Activated T-cell treated with anti-CD3 and anti-CD28 coated beads, Interleukin-2, amount 50 U/mL, for 72 hours (primary cell): ENCODE data around the gene SELENOW. TPM values are rescaled to one million over a fixed set of nuclear protein-coding genes. Genes with fewer than 3 reads are reported as not detected.
"Not testable (repeated sequence)": the region's sequence is repeated elsewhere in the genome, so short reads cannot be mapped to it uniquely, and the experiment has no call there.

ENCODE experiments used
- ATAC-seq, 2 donors: fragments of 150-1000 bp; cut with Tn5 transposase; replicated peaks in 1 of 2; 2 replicates each; pipeline ENCODE4 v1.10.0; 2021; ENCODE audit warnings: moderate library complexity in 2 of 2, mild to moderate bottlenecking in 1 of 2
- DNase-seq, 2 donors: peaks; one replicate each; pipeline ENCODE4 v3.0.0; 2021 to 2022; ENCODE audit warnings: mixed read lengths in 1 of 2
- H3K27ac Mint-ChIP-seq: one replicate; pipeline ENCODE4 v1.8.0; 2022; ENCODE audit warnings: mild to moderate bottlenecking, moderate library complexity, mixed read lengths
- H3K27me3 Mint-ChIP-seq: one replicate; pipeline ENCODE4 v1.8.0; 2022; ENCODE audit warnings: low read depth, mixed read lengths
- H3K36me3 Mint-ChIP-seq, 2 donors: one replicate each; pipeline ENCODE4 v1.8.0; 2022; ENCODE audit warnings: mixed read lengths in 2 of 2, mild to moderate bottlenecking in 1 of 2; ENCODE audit not compliant: insufficient read depth in 2 of 2
- H3K4me1 Mint-ChIP-seq: one replicate; pipeline ENCODE4 v1.8.0; 2022; ENCODE audit warnings: low read depth, mixed read lengths
- H3K4me3 Mint-ChIP-seq, 2 donors: one replicate each; pipeline ENCODE4 v1.8.0; 2022; ENCODE audit warnings: mild to moderate bottlenecking in 2 of 2, mixed read lengths in 2 of 2, moderate library complexity in 2 of 2
- H3K9me3 Mint-ChIP-seq, 2 donors: one replicate each; pipeline ENCODE4 v1.8.0; 2022; ENCODE audit warnings: mixed read lengths in 2 of 2
- total RNA-seq, 2 donors: library from RNA; stranded (reverse); gene quantifications; one replicate each; pipeline ENCODE4 v1.2.3, GENCODE V29; 2022

Gene SELENOW
- total RNA-seq, 2 donors from 2014 or later = 73.4 to 79.5 TPM

GRCh38 chr19:47779524-47780214, 1.2 kb downstream of the SELENOW start:
- peaks cover 6 to 10% of the 10 kb centered on the region in 2 donors for H3K36me3 Mint-ChIP-seq
- H3K27me3 Mint-ChIP-seq = no peaks in the 10 kb centered on the region
- H3K27ac Mint-ChIP-seq = peak overlapping the region; percentile 91
- ATAC-seq (no peak), DNase-seq (no peak)
- H3K4me3 Mint-ChIP-seq = peak overlapping the region; percentile 95 to 98
- H3K9me3 Mint-ChIP-seq = no peaks in the 10 kb centered on the region
- H3K4me1 Mint-ChIP-seq = peaks cover 35% of the 10 kb centered on the region

- H3K4me3 Mint-ChIP-seq = peak overlapping the region; percentile 67 to 98
- H3K27me3 Mint-ChIP-seq = no peaks in the 10 kb centered on the region
- H3K9me3 Mint-ChIP-seq = no peaks in the 10 kb centered on the region
- H3K4me1 Mint-ChIP-seq = peaks cover 35% of the 10 kb centered on the region
- H3K27ac Mint-ChIP-seq = peak overlapping the region; percentile 70
- DNase-seq (no peak), ATAC-seq (no peak)
- peaks cover 6 to 12% of the 10 kb centered on the region in 2 donors for H3K36me3 Mint-ChIP-seq
Measured at GRCh38 chr19:47780215-47780551, 1.7 kb downstream of the SELENOW start.

DNA sequence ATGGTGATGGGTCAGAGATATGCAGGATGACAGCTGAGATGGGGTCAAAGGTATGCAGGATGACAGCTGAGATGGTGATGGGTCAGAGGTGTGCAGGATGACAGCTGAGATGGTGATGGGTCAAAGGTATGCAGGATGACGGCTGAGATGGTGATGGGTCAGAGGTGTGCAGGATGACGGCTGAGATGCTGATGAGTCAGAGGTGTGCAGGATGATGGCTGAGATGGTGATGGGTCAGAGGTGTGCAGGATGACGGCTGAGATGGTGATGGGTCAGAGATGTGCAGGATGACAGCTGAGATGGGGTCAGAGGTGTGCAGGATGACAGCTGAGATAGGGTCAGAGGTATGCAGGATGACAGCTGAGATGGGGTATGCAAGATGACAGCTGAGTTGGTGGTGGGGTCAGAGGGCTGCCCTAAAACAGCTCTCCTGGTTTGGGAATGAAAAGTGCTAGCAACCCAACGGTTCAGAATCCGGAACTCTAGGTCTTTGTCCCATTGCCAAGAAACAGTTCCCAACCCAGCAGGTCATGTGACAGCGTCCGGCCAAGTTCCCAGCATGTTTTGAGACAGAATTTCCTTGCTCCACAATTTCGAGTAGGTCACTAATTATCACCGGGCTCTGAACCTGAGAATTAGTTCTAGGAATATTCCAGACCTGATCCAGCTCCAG, 3.2 kb downstream of the SELENOW start:
- H3K4me1 Mint-ChIP-seq = peaks cover 35% of the 10 kb centered on the region

DNA sequence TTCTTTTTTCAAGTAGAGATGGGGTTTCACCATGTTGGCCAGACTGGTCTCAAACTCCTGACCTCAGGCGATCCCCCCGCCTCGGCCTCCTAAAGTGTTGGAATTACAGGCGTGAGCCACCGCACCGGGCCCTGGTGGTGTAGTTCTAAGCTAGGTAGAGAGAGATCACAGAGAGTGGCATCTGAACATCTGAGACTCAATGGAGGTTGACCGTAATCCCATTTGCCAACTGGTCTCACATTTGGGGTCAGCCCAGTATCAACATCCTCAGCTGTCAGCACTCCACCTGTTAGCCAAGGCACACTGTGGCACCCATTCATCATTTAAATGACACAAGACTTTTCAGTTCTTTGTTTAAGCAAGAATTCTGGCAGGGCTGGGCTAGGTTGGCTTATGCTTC, 8.1 kb downstream of the SELENOW start:
- peaks cover 3 to 10% of the 10 kb centered on the region in 2 donors for H3K36me3 Mint-ChIP-seq
- H3K27me3 Mint-ChIP-seq = no peaks in the 10 kb centered on the region
- no peak overlapping the region for H3K27ac Mint-ChIP-seq
- H3K4me3 Mint-ChIP-seq = no peak overlapping the region
- H3K9me3 Mint-ChIP-seq = no peaks in the 10 kb centered on the region
- ATAC-seq = no peak
- no peak for DNase-seq
- peaks cover 17% of the 10 kb centered on the region for H3K4me1 Mint-ChIP-seq

More for the DNA sequence above, 3.2 kb downstream of the SELENOW start:
- Mint-ChIP-seq H3K27ac (no peak overlapping the region), H3K9me3 (no peaks in the 10 kb centered on the region), H3K27me3 (no peaks in the 10 kb centered on the region), H3K36me3 (peaks cover 6 to 12% of the 10 kb centered on the region in 2 donors), H3K4me3 (no peak overlapping the region)
- DNase-seq = no peak
- no peak for ATAC-seq

- H3K4me3 Mint-ChIP-seq, ATAC-seq, DNase-seq, H3K36me3 Mint-ChIP-seq, H3K27ac Mint-ChIP-seq, H3K27me3 Mint-ChIP-seq, H3K9me3 Mint-ChIP-seq: not testable (repeated sequence)
- peaks cover 14% of the 10 kb centered on the region for H3K4me1 Mint-ChIP-seq
Measured at GRCh38 chr19:47787307-47787706, 8.8 kb downstream of the SELENOW start.

GRCh38 chr19:47789811-47790210, 11.3 kb downstream of the SELENOW start:
- DNase-seq, H3K27ac Mint-ChIP-seq, H3K36me3 Mint-ChIP-seq, H3K4me3 Mint-ChIP-seq, H3K9me3 Mint-ChIP-seq, H3K27me3 Mint-ChIP-seq, ATAC-seq: not testable (repeated sequence)
- H3K4me1 Mint-ChIP-seq = peaks cover 14% of the 10 kb centered on the region

GRCh38 chr19:47790398-47790814, 11.9 kb downstream of the SELENOW start:
- peak; percentile 80 to 85 for ATAC-seq
- no peaks in the 10 kb centered on the region for H3K36me3 Mint-ChIP-seq

GRCh38 chr19:47792616-47793015, 14.1 kb downstream of the SELENOW start:
- no peak overlapping the region for H3K4me3 Mint-ChIP-seq
- H3K36me3 Mint-ChIP-seq = no peaks in the 10 kb centered on the region
- peaks cover 14% of the 10 kb centered on the region for H3K4me1 Mint-ChIP-seq
- no peaks in the 10 kb centered on the region for H3K9me3 Mint-ChIP-seq
- no peak for DNase-seq
- H3K27ac Mint-ChIP-seq = no peak overlapping the region
- ATAC-seq = no peak
- no peaks in the 10 kb centered on the region for H3K27me3 Mint-ChIP-seq

More at GRCh38 chr19:47790398-47790814, 11.9 kb downstream of the SELENOW start:
- DNase-seq = peak; percentile 88 to 90
- Mint-ChIP-seq H3K9me3 (no peaks in the 10 kb centered on the region), H3K27ac (no peak overlapping the region), H3K27me3 (no peaks in the 10 kb centered on the region), H3K4me1 (peaks cover 14% of the 10 kb centered on the region), H3K4me3 (no peak overlapping the region)

- Mint-ChIP-seq H3K27ac (no peak overlapping the region), H3K4me3 (no peak overlapping the region), H3K36me3 (no peaks in the 10 kb centered on the region), H3K27me3 (peaks cover 5% of the 10 kb centered on the region), H3K4me1 (peaks cover 7% of the 10 kb centered on the region), H3K9me3 (no peaks in the 10 kb centered on the region)
- no peak for DNase-seq
- no peak for ATAC-seq
Measured at GRCh38 chr19:47794526-47794925, 16.0 kb downstream of the SELENOW start.

GRCh38 chr19:47796785-47797184, 18.3 kb downstream of the SELENOW start:
- H3K36me3 Mint-ChIP-seq = peaks cover 0 to 3% of the 10 kb centered on the region in 2 donors
- H3K9me3 Mint-ChIP-seq = peaks cover 2 to 3% of the 10 kb centered on the region in 2 donors
- ATAC-seq (no peak), DNase-seq (no peak)
- peaks cover 5% of the 10 kb centered on the region for H3K27me3 Mint-ChIP-seq
- no peak overlapping the region for H3K27ac Mint-ChIP-seq
- no peaks in the 10 kb centered on the region for H3K4me1 Mint-ChIP-seq
- H3K4me3 Mint-ChIP-seq = no peak overlapping the region

GRCh38 chr19:47797996-47798903, 19.7 kb downstream of the SELENOW start:
- peaks cover 2 to 3% of the 10 kb centered on the region in 2 donors for H3K9me3 Mint-ChIP-seq
- H3K4me3 Mint-ChIP-seq = no peak overlapping the region
- H3K27ac Mint-ChIP-seq = no peak overlapping the region
- H3K4me1 Mint-ChIP-seq = no peaks in the 10 kb centered on the region
- H3K36me3 Mint-ChIP-seq = peaks cover 0 to 3% of the 10 kb centered on the region in 2 donors
- peaks cover 5% of the 10 kb centered on the region for H3K27me3 Mint-ChIP-seq
- DNase-seq = no peak
- no peak for ATAC-seq

GRCh38 chr19:47798904-47799266, 20.4 kb downstream of the SELENOW start:
- Mint-ChIP-seq H3K36me3 (peaks cover 0 to 3% of the 10 kb centered on the region in 2 donors), H3K4me3 (no peak overlapping the region), H3K9me3 (peaks cover 2 to 3% of the 10 kb centered on the region in 2 donors), H3K4me1 (no peaks in the 10 kb centered on the region), H3K27ac (no peak overlapping the region), H3K27me3 (peaks cover 5% of the 10 kb centered on the region)
- no peak for ATAC-seq
- DNase-seq = no peak

DNA sequence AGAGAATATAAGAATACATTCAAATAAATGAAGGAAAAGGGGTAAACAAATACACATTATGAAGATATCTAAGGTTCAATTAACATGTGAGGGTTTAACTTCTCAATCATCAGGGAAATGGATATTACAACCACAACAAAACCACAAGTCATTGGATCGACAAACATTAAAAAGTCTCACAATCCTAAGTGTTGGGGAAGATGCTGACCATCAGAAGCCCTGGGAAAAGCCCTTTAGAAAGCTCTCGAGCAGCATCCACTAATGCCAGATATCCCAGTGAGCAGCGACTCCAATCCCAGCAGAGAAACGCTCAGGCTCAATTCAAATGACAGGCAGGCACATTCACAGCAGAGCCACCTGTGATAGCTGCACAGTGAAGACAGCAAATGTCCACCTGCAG, 22.8 kb downstream of the SELENOW start:
- ATAC-seq (no peak), DNase-seq (no peak)
- H3K9me3 Mint-ChIP-seq = peaks cover 2 to 3% of the 10 kb centered on the region in 2 donors
- H3K36me3 Mint-ChIP-seq = peaks cover 0 to 3% of the 10 kb centered on the region in 2 donors
- peaks cover 5% of the 10 kb centered on the region for H3K27me3 Mint-ChIP-seq
- no peaks in the 10 kb centered on the region for H3K4me1 Mint-ChIP-seq
- H3K4me3 Mint-ChIP-seq = no peak overlapping the region
- no peak overlapping the region for H3K27ac Mint-ChIP-seq
